SK-N-SH (cell line): ENCODE data around the gene MS4A10. TPM values are rescaled to one million over a fixed set of nuclear protein-coding genes. Genes with fewer than 3 reads are reported as not detected.

Experiments
- CTCF ChIA-PET: fragments of 300-600, 350-600 bp; formaldehyde crosslinking; extraction: SDS; loops from one replicate; lab custom pipeline; 2021; lab: Yijun Ruan, JAX
- POLR2A ChIA-PET: fragments of 350-600 bp; sonication (Branson Sonifier 250); formaldehyde crosslinking; extraction: SDS; loops from one replicate; lab custom pipeline; 2020; ENCODE audit warnings: antibody characterized with exemption, inconsistent platforms; lab: Yijun Ruan, JAX
- DNase-seq: peaks from one replicate; pipeline ENCODE4 v3.0.0; 2012
- H2AFZ ChIP-seq: fragments of 200-600 bp; sonication (generic); 2 replicates; pipeline ENCODE4 v1.8.1; 2016; ENCODE audit warnings: antibody characterized with exemption, mild to moderate bottlenecking, low read depth
- H3F3A ChIP-seq: fragments of 200-600 bp; sonication (generic); replicated peaks from 2 replicates; pipeline ENCODE3; 2016; ENCODE audit warnings: antibody characterized with exemption, mild to moderate bottlenecking; ENCODE audit not compliant: insufficient read depth
- H3K27ac ChIP-seq, 2 experiments: fragments of 200-500 bp in 1 of 2; fragments of 200-600 bp in 1 of 2; sonication (Bioruptor generic) in 1 of 2; sonication (generic), shearing (Covaris generic) in 1 of 2; 2 replicates each; pipeline versions ENCODE4 v1.5.1 to v1.6.1; 2014 to 2016; ENCODE audit warnings: low read depth in 2 of 2, inconsistent platforms in 1 of 2, low read length in 1 of 2, mild to moderate bottlenecking in 1 of 2, mixed read lengths in 1 of 2
- H3K27me3 ChIP-seq: fragments of 200-600 bp; sonication (generic), shearing (Covaris generic); 2 replicates; pipeline ENCODE4 v1.6.1; 2016; ENCODE audit warnings: mixed run types; ENCODE audit not compliant: insufficient read depth
- H3K36me3 ChIP-seq, 2 experiments: fragments of 200-500 bp in 1 of 2; fragments of 200-600 bp in 1 of 2; sonication (Bioruptor generic) in 1 of 2; sonication (generic) in 1 of 2; replicated peaks in 1 of 2; 2 replicates each; pipeline versions ENCODE3 to v1.5.1; 2014 to 2016; ENCODE audit warnings: low read length in 1 of 2, mild to moderate bottlenecking in 1 of 2; ENCODE audit not compliant: insufficient read depth in 2 of 2, control insufficient read depth in 1 of 2
- H3K4me1 ChIP-seq, 2 experiments: fragments of 200-500 bp in 1 of 2; fragments of 200-600 bp in 1 of 2; sonication (Bioruptor generic) in 1 of 2; sonication (generic), shearing (Covaris generic) in 1 of 2; 2 replicates each; pipeline versions ENCODE4 v1.5.1 to v1.6.1; 2014 to 2016; ENCODE audit warnings: low read depth in 1 of 2, low read length in 1 of 2, mixed run types in 1 of 2; ENCODE audit not compliant: insufficient read depth in 2 of 2, control insufficient read depth in 1 of 2
- H3K4me2 ChIP-seq: fragments of 200-600 bp; sonication (generic), shearing (Covaris generic); 2 replicates; pipeline ENCODE4 v1.6.1; 2017; ENCODE audit warnings: mixed run types
- H3K4me3 ChIP-seq, 2 experiments: fragments of 200-500 bp in 1 of 2; fragments of 200-600 bp in 1 of 2; sonication (Bioruptor generic) in 1 of 2; sonication (generic), shearing (Covaris generic) in 1 of 2; 2 replicates each; pipeline versions ENCODE4 v1.5.1 to v1.8.1; 2014 to 2016; ENCODE audit warnings: low read depth in 2 of 2, inconsistent platforms in 1 of 2, low read length in 1 of 2, mild to moderate bottlenecking in 1 of 2, mixed read lengths in 1 of 2, moderate library complexity in 1 of 2
- H3K79me2 ChIP-seq: fragments of 200-600 bp; sonication (generic); 2 replicates; pipeline ENCODE4 v1.8.1; 2017; ENCODE audit warnings: mild to moderate bottlenecking; ENCODE audit not compliant: insufficient read depth
- H3K9ac ChIP-seq: fragments of 200-600 bp; sonication (generic); 2 replicates; pipeline ENCODE4 v1.6.1; 2017; ENCODE audit warnings: mixed run types
- H3K9me2 ChIP-seq: fragments of 200-600 bp; sonication (generic); 2 replicates; pipeline ENCODE4 v1.6.1; 2017; ENCODE audit warnings: mixed run types
- H3K9me3 ChIP-seq: fragments of 200-600 bp; sonication (generic); 2 replicates; pipeline ENCODE4 v1.6.1; 2017; ENCODE audit warnings: mixed run types, mild to moderate bottlenecking, moderate library complexity
- H4K20me1 ChIP-seq: fragments of 200-600 bp; sonication (generic); 2 replicates; pipeline ENCODE4 v1.6.1; 2017; ENCODE audit warnings: mild to moderate bottlenecking, mixed run types; ENCODE audit not compliant: insufficient read depth
- CHD2 ChIP-seq: fragments of 150-350 bp; IDR thresholded peaks from 2 replicates; pipeline ENCODE4 v1.6.1; 2018; ENCODE audit warnings: low read length; ENCODE audit not compliant: partially characterized antibody
- ELF1 ChIP-seq: IDR thresholded peaks from 2 replicates; pipeline ENCODE4 v1.4.0; 2012
- EP300 ChIP-seq, 2 experiments: IDR thresholded peaks; 2 replicates each; pipeline versions ENCODE4 v1.4.0 to v1.6.1; 2012; ENCODE audit warnings: borderline replicate concordance in 1 of 2, low read depth in 1 of 2, low read length in 1 of 2
- FOXJ3 ChIP-seq: sonication (generic); formaldehyde crosslinking; IDR thresholded peaks from 2 replicates; pipeline ENCODE4 v1.5.1; 2020; ENCODE audit warnings: mild to moderate bottlenecking, missing genetic modification reagents
- FOXM1 ChIP-seq: IDR thresholded peaks from 2 replicates; pipeline ENCODE4 v1.4.0; 2012; ENCODE audit warnings: low read depth, mild to moderate bottlenecking
- GABPA ChIP-seq: IDR thresholded peaks from 2 replicates; pipeline ENCODE4 v1.4.0; 2012; ENCODE audit warnings: low read depth, mild to moderate bottlenecking
- IRF3 ChIP-seq: fragments of 150-350 bp; IDR thresholded peaks from 2 replicates; pipeline ENCODE4 v1.6.1; 2016; ENCODE audit warnings: mild to moderate bottlenecking, low read depth, low read length
- JUND ChIP-seq: IDR thresholded peaks from 2 replicates; pipeline ENCODE4 v1.4.0; 2012
- NFIC ChIP-seq: IDR thresholded peaks from 2 replicates; pipeline ENCODE4 v1.4.0; 2012; ENCODE audit warnings: borderline replicate concordance
- POLR2AphosphoS5 ChIP-seq: IDR thresholded peaks from 2 replicates; pipeline ENCODE4 v1.6.1; 2012; ENCODE audit warnings: low read depth, low read length
- RAD21 ChIP-seq: IDR thresholded peaks from 2 replicates; pipeline ENCODE4 v1.6.1; 2012; ENCODE audit warnings: mild to moderate bottlenecking, low read length
- RCOR1 ChIP-seq: fragments of 150-350 bp; IDR thresholded peaks from 2 replicates; pipeline ENCODE4 v1.6.1; 2017; ENCODE audit warnings: antibody characterized with exemption, low read length
- SIN3A ChIP-seq: IDR thresholded peaks from 2 replicates; pipeline ENCODE4 v1.6.1; 2012; ENCODE audit warnings: low read depth, mild to moderate bottlenecking, low read length, moderate library complexity, borderline replicate concordance
- TCF12 ChIP-seq: IDR thresholded peaks from 2 replicates; pipeline ENCODE4 v1.4.0; 2012
- YY1 ChIP-seq: IDR thresholded peaks from 2 replicates; pipeline ENCODE4 v1.4.0; 2012; ENCODE audit warnings: low read depth, mild to moderate bottlenecking
- WGBS: methylation state at CpG from one replicate; pipeline ENCODE4 v1.1.6; 2017; ENCODE audit warnings: low lambda C conversion rate; 5-methylcytosine and 5-hydroxymethylcytosine counted together
- polyA plus RNA-seq, 3 experiments: library from polyadenylated mRNA; depleted of rRNA; stranded (reverse); fragments of >200 nt; gene quantifications; 2 replicates each; pipeline ENCODE4 v1.2.3, GENCODE V29; 2012
- TF ChIP-seq, protein P1 (sequence below): IDR thresholded peaks from 2 replicates; pipeline ENCODE4 v1.4.0; 2012; ENCODE audit warnings: low read depth, borderline replicate concordance
- TF ChIP-seq, protein P2 (sequence below): IDR thresholded peaks from 2 replicates; pipeline ENCODE4 v1.6.1; 2012; ENCODE audit warnings: mild to moderate bottlenecking, low read depth, low read length, moderate library complexity

Gene MS4A10
- polyA plus RNA-seq, 1 of the 3 experiments (the other 2 are of a cell fraction), result not detected

- TF ChIP-seq, protein P1, sequence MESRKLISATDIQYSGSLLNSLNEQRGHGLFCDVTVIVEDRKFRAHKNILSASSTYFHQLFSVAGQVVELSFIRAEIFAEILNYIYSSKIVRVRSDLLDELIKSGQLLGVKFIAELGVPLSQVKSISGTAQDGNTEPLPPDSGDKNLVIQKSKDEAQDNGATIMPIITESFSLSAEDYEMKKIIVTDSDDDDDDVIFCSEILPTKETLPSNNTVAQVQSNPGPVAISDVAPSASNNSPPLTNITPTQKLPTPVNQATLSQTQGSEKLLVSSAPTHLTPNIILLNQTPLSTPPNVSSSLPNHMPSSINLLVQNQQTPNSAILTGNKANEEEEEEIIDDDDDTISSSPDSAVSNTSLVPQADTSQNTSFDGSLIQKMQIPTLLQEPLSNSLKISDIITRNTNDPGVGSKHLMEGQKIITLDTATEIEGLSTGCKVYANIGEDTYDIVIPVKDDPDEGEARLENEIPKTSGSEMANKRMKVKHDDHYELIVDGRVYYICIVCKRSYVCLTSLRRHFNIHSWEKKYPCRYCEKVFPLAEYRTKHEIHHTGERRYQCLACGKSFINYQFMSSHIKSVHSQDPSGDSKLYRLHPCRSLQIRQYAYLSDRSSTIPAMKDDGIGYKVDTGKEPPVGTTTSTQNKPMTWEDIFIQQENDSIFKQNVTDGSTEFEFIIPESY, result no peak
Observed at GRCh38 chr11:60748225-60748624, 36.9 kb upstream of the MS4A10 start (continued).

DNA sequence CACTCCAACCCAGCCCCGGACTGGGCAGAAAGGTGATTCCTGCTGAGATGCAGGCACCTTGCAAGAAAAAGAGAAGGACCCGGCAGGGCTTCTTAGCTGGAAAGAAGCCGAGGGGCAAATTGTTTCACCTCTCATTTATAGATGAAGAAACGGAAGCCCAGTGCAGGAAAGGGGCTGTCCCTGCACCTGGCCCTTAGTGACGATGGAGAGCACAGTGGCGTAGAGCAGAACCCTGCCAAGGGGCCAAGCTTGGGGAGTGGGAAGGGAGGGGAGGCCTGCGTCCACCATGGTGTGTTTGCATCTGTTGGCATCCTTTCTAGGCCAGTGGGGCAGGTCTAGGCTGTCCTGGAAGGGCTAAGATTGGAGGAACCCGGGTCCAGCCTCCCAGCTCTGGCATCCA lies 36.3 kb upstream of the MS4A10 start:
- no peaks in the 10 kb centered on the region for H3F3A ChIP-seq
- TF ChIP-seq FOXM1 (no peak), GABPA (no peak), NFIC (no peak), IRF3 (no peak), SIN3A (no peak), TCF12 (no peak), ELF1 (no peak), JUND (no peak), YY1 (no peak), POLR2AphosphoS5 (no peak), CHD2 (no peak), FOXJ3 (CRISPR knock-in tag) (no peak), EP300 (IDR thresholded peaks at IDR 0.05; ENCODE audit: borderline replicate concordance in 1 of 2, low read depth in 1 of 2, low read length in 1 of 2) (no peak), RAD21 (no peak), RCOR1 (no peak)
- TF ChIP-seq, protein P1, result no peak
- TF ChIP-seq, protein P2, sequence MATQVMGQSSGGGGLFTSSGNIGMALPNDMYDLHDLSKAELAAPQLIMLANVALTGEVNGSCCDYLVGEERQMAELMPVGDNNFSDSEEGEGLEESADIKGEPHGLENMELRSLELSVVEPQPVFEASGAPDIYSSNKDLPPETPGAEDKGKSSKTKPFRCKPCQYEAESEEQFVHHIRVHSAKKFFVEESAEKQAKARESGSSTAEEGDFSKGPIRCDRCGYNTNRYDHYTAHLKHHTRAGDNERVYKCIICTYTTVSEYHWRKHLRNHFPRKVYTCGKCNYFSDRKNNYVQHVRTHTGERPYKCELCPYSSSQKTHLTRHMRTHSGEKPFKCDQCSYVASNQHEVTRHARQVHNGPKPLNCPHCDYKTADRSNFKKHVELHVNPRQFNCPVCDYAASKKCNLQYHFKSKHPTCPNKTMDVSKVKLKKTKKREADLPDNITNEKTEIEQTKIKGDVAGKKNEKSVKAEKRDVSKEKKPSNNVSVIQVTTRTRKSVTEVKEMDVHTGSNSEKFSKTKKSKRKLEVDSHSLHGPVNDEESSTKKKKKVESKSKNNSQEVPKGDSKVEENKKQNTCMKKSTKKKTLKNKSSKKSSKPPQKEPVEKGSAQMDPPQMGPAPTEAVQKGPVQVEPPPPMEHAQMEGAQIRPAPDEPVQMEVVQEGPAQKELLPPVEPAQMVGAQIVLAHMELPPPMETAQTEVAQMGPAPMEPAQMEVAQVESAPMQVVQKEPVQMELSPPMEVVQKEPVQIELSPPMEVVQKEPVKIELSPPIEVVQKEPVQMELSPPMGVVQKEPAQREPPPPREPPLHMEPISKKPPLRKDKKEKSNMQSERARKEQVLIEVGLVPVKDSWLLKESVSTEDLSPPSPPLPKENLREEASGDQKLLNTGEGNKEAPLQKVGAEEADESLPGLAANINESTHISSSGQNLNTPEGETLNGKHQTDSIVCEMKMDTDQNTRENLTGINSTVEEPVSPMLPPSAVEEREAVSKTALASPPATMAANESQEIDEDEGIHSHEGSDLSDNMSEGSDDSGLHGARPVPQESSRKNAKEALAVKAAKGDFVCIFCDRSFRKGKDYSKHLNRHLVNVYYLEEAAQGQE, result no peak
- no peak for DNase-seq
- CTCF ChIA-PET, result interaction anchor here (1.5 to 1.6 kb wide), 3 partner anchors 8 to 82 kb away, joined by 3 to 8 read pairs (median 4); partner anchors contain the start of gene MS4A15
- H3K79me2 ChIP-seq, result no peaks in the 10 kb centered on the region
- H3K4me3 ChIP-seq, result no peak overlapping the region
- no peak overlapping the region for H3K9ac ChIP-seq
- no peaks in the 10 kb centered on the region for H4K20me1 ChIP-seq
- WGBS, result 13% methylated on average over 5 of the region's 8 CpGs
- H3K9me3 ChIP-seq, result no peaks in the 10 kb centered on the region
- no peak overlapping the region for H3K27ac ChIP-seq
- H2AFZ ChIP-seq, result no peak overlapping the region
- POLR2A ChIA-PET, result no interaction called here
- no peaks in the 10 kb centered on the region for H3K4me1 ChIP-seq
- no peaks in the 10 kb centered on the region for H3K36me3 ChIP-seq
- peaks cover 37% of the 10 kb centered on the region; the same call in 1 of the 2 replicates for H3K27me3 ChIP-seq
- no peaks in the 10 kb centered on the region for H3K9me2 ChIP-seq
- H3K4me2 ChIP-seq, result no peak overlapping the region
